Stomach (tissue), 9 donors: ENCODE data around the gene ADGRL3. TPM values are rescaled to one million over a fixed set of nuclear protein-coding genes. Genes with fewer than 3 reads are reported as not detected.

ENCODE experiments used
- DNase-seq, 2 donors: peaks; one replicate each; pipeline versions ENCODE4 v3.0.0 to v3.0.0-alpha.2; 2013 to 2019
- H3K27ac ChIP-seq, 5 donors: fragments of 200-600 bp in 4 of 5; sonication (generic) in 4 of 5; one replicate each; pipeline ENCODE4 v1.5.1; 2013 to 2019; ENCODE audit warnings: mild to moderate bottlenecking in 1 of 5, moderate library complexity in 1 of 5
- H3K27me3 ChIP-seq, 3 donors: fragments of 200-600 bp; sonication (generic); one replicate each; pipeline ENCODE4 v1.5.1; 2017 to 2019; ENCODE audit warnings: mixed run types in 1 of 3
- H3K36me3 ChIP-seq, 4 donors: fragments of 200-600 bp; sonication (generic); 1 replicate in 3 of 4; 2 replicates in 1 of 4; pipeline ENCODE4 v1.5.1; 2016 to 2019
- H3K4me1 ChIP-seq, 4 donors: fragments of 200-600 bp; sonication (generic); one replicate each; pipeline ENCODE4 v1.5.1; 2016 to 2019
- H3K4me3 ChIP-seq, 4 donors: fragments of 200-600 bp; sonication (generic) in 3 of 4; one replicate each; pipeline ENCODE4 v1.5.1; 2016 to 2019; ENCODE audit warnings: mild to moderate bottlenecking in 1 of 4
- H3K9me3 ChIP-seq, 4 donors: fragments of 200-600 bp; sonication (generic); one replicate each; pipeline ENCODE4 v1.5.1; 2016 to 2019
- EP300 ChIP-seq: sonication (generic); formaldehyde crosslinking; IDR thresholded peaks from one replicate; pipeline ENCODE4 v1.6.1; 2017; ENCODE audit warnings: antibody characterized with exemption
- POLR2A ChIP-seq, 4 donors: fragments of 450-650 bp; IDR thresholded peaks; one replicate each; pipeline ENCODE4 v1.6.1; 2016; ENCODE audit warnings: antibody characterized with exemption in 4 of 4, control low read depth in 2 of 4, mild to moderate bottlenecking in 1 of 4, moderate library complexity in 1 of 4
- POLR2AphosphoS5 ChIP-seq, 3 donors: sonication (generic); formaldehyde crosslinking; IDR thresholded peaks; one replicate each; pipeline ENCODE4 v1.6.1; 2016; ENCODE audit warnings: antibody characterized with exemption in 3 of 3
- WGBS, 5 donors: extraction: QIAGEN DNeasy Blood & Tissue Kit in 3 of 5; methylation state at CpG; one replicate each; pipeline versions ENCODE4 v1.1.5 to v1.1.7; 2013 to 2018; 5-methylcytosine and 5-hydroxymethylcytosine counted together
- intact Hi-C: fragments of 100-400 bp; cut with DNase I; formaldehyde crosslinking; loops from one replicate; pipeline ENCODE4 v1.15.1; 2023; ENCODE audit warnings: low total_unique reads
- polyA plus RNA-seq, 3 donors: library from polyadenylated mRNA; stranded (reverse); fragments of 200-250 nt; gene quantifications; one replicate each; pipeline ENCODE4 v1.2.3, GENCODE V29; 2013
- total RNA-seq, 5 donors: library from RNA; depleted of rRNA; stranded (reverse); fragments of >200 nt; gene quantifications; one replicate each; pipeline versions ENCODE4 v1.1.0 to v1.2.3, GENCODE V29; 2014 to 2016
- TF ChIP-seq, protein P1 (sequence below), 7 experiments: fragments of 450-650 bp in 4 of 7; fragments of 200-600 bp in 3 of 7; sonication (generic) in 3 of 7; IDR thresholded peaks; one replicate each; pipeline ENCODE4 v1.5.1; 2016 to 2019; ENCODE audit warnings: antibody characterized with exemption in 7 of 7, control low read depth in 2 of 7, mild to moderate bottlenecking in 1 of 7
- donor health status: healthy with polysubstance abuse.
- donor health status: Bipolar disorder and iron deficiency.
- donor health status: healthy.

ADGRL3 gene
- total and polyA plus RNA-seq, 8 donors: 0.48 to 109 (median 3.9) TPM

DNA sequence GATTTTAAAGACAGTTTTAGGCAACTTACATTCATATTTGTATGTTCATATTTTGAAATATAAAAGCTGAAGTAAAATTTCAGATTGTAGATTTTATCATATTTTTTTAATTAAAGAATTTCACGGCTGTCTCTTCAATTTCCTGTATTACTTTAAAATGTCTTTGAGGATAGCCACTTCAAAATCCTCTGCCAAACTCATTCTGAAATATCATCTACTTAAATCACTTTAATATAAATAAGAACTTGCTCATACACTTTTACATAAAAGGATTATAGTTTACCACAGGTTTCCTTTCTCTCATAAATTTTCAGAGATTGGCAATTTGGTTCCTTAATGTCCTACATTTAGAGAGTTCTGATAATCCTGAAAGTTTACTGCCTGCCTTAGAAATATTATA lies 478.2 kb downstream of the ADGRL3 start:
- intact Hi-C loops: no loop called here
- 92 to 98% (median 96%) methylated on average over 1 of the region's 1 CpG for WGBS, 5 donors

DNA sequence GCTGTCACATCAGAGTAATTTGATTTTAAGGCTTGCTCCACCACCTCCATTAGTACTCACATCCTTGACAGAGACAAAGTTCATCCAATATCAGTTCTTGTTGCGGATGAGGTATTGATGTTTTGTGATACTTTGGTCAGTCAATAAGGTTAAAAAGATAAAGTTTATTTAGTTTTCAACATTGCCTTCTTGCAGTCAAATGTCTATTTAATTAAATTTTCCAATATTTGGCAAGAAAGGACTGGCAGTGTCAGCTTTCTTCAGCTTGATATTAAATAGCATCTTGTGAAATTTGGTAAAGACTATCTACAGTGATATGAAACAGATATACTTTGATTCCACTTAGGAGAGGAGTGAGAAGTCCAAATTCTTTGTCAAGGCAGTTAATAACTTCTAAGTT lies 493.4 kb downstream of the ADGRL3 start:
- Histone ChIP-seq H3K9me3 (no peaks in the 10 kb centered on the region), H3K36me3 (no peaks in the 10 kb centered on the region), H3K27me3 (no peaks in the 10 kb centered on the region), H3K4me1 (no peaks in the 10 kb centered on the region), H3K4me3 (no peak overlapping the region), H3K27ac (no peak overlapping the region)
- WGBS, 5 donors: 57 to 97% (median 72%) methylated on average over 1 of the region's 1 CpG
- TF ChIP-seq POLR2A (IDR thresholded peaks at IDR 0.05) (no peak), EP300 (no peak), POLR2AphosphoS5 (IDR thresholded peaks at IDR 0.05) (no peak)
- TF ChIP-seq, protein P1, sequence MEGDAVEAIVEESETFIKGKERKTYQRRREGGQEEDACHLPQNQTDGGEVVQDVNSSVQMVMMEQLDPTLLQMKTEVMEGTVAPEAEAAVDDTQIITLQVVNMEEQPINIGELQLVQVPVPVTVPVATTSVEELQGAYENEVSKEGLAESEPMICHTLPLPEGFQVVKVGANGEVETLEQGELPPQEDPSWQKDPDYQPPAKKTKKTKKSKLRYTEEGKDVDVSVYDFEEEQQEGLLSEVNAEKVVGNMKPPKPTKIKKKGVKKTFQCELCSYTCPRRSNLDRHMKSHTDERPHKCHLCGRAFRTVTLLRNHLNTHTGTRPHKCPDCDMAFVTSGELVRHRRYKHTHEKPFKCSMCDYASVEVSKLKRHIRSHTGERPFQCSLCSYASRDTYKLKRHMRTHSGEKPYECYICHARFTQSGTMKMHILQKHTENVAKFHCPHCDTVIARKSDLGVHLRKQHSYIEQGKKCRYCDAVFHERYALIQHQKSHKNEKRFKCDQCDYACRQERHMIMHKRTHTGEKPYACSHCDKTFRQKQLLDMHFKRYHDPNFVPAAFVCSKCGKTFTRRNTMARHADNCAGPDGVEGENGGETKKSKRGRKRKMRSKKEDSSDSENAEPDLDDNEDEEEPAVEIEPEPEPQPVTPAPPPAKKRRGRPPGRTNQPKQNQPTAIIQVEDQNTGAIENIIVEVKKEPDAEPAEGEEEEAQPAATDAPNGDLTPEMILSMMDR (IDR thresholded peaks at IDR 0.05): no peak
- intact Hi-C loops: no loop called here
- DNase-seq: no peak

More for the DNA sequence above, 478.2 kb downstream of the ADGRL3 start:
- Histone ChIP-seq H3K4me1 (no peaks in the 10 kb centered on the region), H3K36me3 (no peaks in the 10 kb centered on the region), H3K4me3 (no peak overlapping the region), H3K9me3 (no peaks in the 10 kb centered on the region), H3K27me3 (no peaks in the 10 kb centered on the region), H3K27ac (no peak overlapping the region)
- no peak for DNase-seq
- TF ChIP-seq, protein P1 (IDR thresholded peaks at IDR 0.05): no peak
- no peak for TF ChIP-seq POLR2A (IDR thresholded peaks at IDR 0.05)

GRCh38 chr4:61714387-61714911 lies 514.3 kb downstream of the ADGRL3 start:
- 69 to 86% (median 78%) methylated on average over 4 of the region's 4 CpGs for WGBS, 5 donors
- no peaks in the 10 kb centered on the region for H3K36me3 ChIP-seq
- intact Hi-C loops: no loop called here
- no peak overlapping the region for H3K27ac ChIP-seq
- peak in 1 of 2 donors; percentile 9 for DNase-seq
- no peak overlapping the region for H3K4me3 ChIP-seq
- no peaks in the 10 kb centered on the region for H3K27me3 ChIP-seq
- H3K9me3 ChIP-seq: no peaks in the 10 kb centered on the region
- no peaks in the 10 kb centered on the region for H3K4me1 ChIP-seq
- no peak for TF ChIP-seq EP300
- no peak for TF ChIP-seq POLR2A (IDR thresholded peaks at IDR 0.05)
- TF ChIP-seq, protein P1 (IDR thresholded peaks at IDR 0.05): no peak
- no peak for TF ChIP-seq POLR2AphosphoS5 (IDR thresholded peaks at IDR 0.05)

- Histone ChIP-seq H3K27ac (no peak overlapping the region), H3K4me3 (no peak overlapping the region), H3K4me1 (no peaks in the 10 kb centered on the region), H3K27me3 (no peaks in the 10 kb centered on the region), H3K9me3 (no peaks in the 10 kb centered on the region), H3K36me3 (no peaks in the 10 kb centered on the region)
- TF ChIP-seq, protein P1 (IDR thresholded peaks at IDR 0.05): no peak
- no peak for TF ChIP-seq EP300
- TF ChIP-seq POLR2A (IDR thresholded peaks at IDR 0.05): no peak
- no peak for TF ChIP-seq POLR2AphosphoS5 (IDR thresholded peaks at IDR 0.05)
- intact Hi-C loops: no loop called here
- WGBS, 5 donors: 85 to 93% (median 90%) methylated on average over 6 of the region's 6 CpGs
- no peak for DNase-seq
These were observed 516.3 kb downstream of the ADGRL3 start for GRCh38 chr4:61716426-61716825.
